ENCODE data around the gene CARMIL1. TPM values are rescaled to one million over a fixed set of nuclear protein-coding genes. Genes with fewer than 3 reads are reported as not detected.

Gene CARMIL1
- total and polyA plus RNA-seq, 2 of the 8 experiments (the other 6 are each of a cell fraction or from before 2014, with no cell fraction given), result 20.3 to 40.4 TPM

- no peak overlapping the region for H2BK12ac ChIP-seq (ENCODE audit: low read depth, low read length)
- H4K5ac ChIP-seq (ENCODE audit: insufficient read length, low read depth, low read length), result no peak overlapping the region
- H3K4me1 ChIP-seq (replicated peaks in 1 of 4; ENCODE audit: control insufficient read depth in 3 of 4, insufficient read depth in 4 of 4, low read length in 3 of 4), result no peaks in the 10 kb centered on the region
- no peak overlapping the region for H3K27ac ChIP-seq (ENCODE audit: low read depth, low read length)
- CTCF ChIA-PET (ENCODE audit: partially characterized antibody), result interaction anchor here (0.6 to 2.9 kb wide), 5 partner anchors 109 to 313 kb away, joined by 3 to 12 read pairs (median 3); no protein-coding TSS in a partner anchor
- no peak for DNase-seq (ENCODE audit: low read depth in 1 of 2, low spot score in 2 of 2)
- H3K4ac ChIP-seq (replicated peaks; ENCODE audit: insufficient read length, low read depth, low read length), result no peak overlapping the region
- H4K8ac ChIP-seq (ENCODE audit: extremely low read depth, insufficient read depth, low read length), result no peak overlapping the region
- H3K9me3 ChIP-seq (ENCODE audit: insufficient read depth in 2 of 2, low read depth in 1 of 2, low read length in 1 of 2), result no peaks in the 10 kb centered on the region
- H3K14ac ChIP-seq (ENCODE audit: insufficient read length), result no peak overlapping the region
- no peaks in the 10 kb centered on the region for H3K79me1 ChIP-seq (ENCODE audit: low read depth, low read length)
- H3K23me2 ChIP-seq (ENCODE audit: low read depth, low read length), result no peaks in the 10 kb centered on the region
- no peak overlapping the region for H2BK5ac ChIP-seq (ENCODE audit: low read depth, low read length)
- POLR2A ChIA-PET (ENCODE audit: partially characterized antibody), result interaction anchor here (0.7 kb wide), 1 partner anchor 16 kb away, joined by 3 read pairs; no protein-coding TSS in a partner anchor
- no peak overlapping the region for H2BK15ac ChIP-seq (ENCODE audit: low read length)
- H2AK5ac ChIP-seq (ENCODE audit: low read depth, low read length), result no peak overlapping the region
- H3K56ac ChIP-seq (replicated peaks; ENCODE audit: insufficient read length, low read depth, low read length), result no peak overlapping the region
- no peaks in the 10 kb centered on the region for H3K79me2 ChIP-seq (ENCODE audit: control insufficient read depth in 1 of 2, insufficient read depth in 2 of 2, low read length in 2 of 2)
- no peak overlapping the region for H3K4me2 ChIP-seq (ENCODE audit: insufficient read depth in 1 of 2, low read depth in 2 of 2, low read length in 2 of 2)
- FAIRE-seq, result no peak
- peaks cover 0 to 8% (median 3%) of the 10 kb centered on the region in 4 experiments; a peak in 3 of 8 replicates for H3K36me3 ChIP-seq (ENCODE audit: control insufficient read depth in 2 of 4, insufficient read depth in 4 of 4, low read length in 3 of 4)
- H4K20me1 ChIP-seq (replicated peaks in 1 of 2; ENCODE audit: control insufficient read depth in 1 of 2, insufficient read depth in 2 of 2, low read length in 2 of 2), result no peaks in the 10 kb centered on the region
- WGBS, 2 experiments (ENCODE audit: extremely low coverage in 1 of 2, insufficient coverage in 1 of 2, insufficient read length in 1 of 2, insufficient replicate concordance in 2 of 2, low coverage in 1 of 2, low lambda C conversion rate in 2 of 2, missing lambda C conversion rate in 1 of 2), result 92 to 100% methylated on average over 1 to 3 of the region's 3 CpGs
- no peak overlapping the region for H3K18ac ChIP-seq (ENCODE audit: extremely low read depth, low read length)
- no peak overlapping the region for H2AFZ ChIP-seq (ENCODE audit: low read length)
- H3K27me3 ChIP-seq (replicated peaks in 1 of 4; ENCODE audit: control insufficient read depth in 3 of 4, extremely low read depth in 1 of 4, insufficient read depth in 3 of 4, low read length in 3 of 4), result no peaks in the 10 kb centered on the region
- no peak overlapping the region for H2BK20ac ChIP-seq (ENCODE audit: low read length)
- no peak overlapping the region for H3K23ac ChIP-seq (ENCODE audit: insufficient read length)
- no peak overlapping the region for H3K9ac ChIP-seq (replicated peaks in 1 of 4; ENCODE audit: extremely low read depth in 1 of 4, low read depth in 3 of 4, low read length in 3 of 4)
- no peak overlapping the region for H3K4me3 ChIP-seq (ENCODE audit: extremely low read depth in 1 of 4, insufficient read depth in 2 of 4, low read depth in 3 of 4, low read length in 4 of 4)
- H4K91ac ChIP-seq (replicated peaks; ENCODE audit: insufficient read length, low read length), result no peak overlapping the region
- H2BK120ac ChIP-seq (replicated peaks; ENCODE audit: low read depth, low read length), result no peak overlapping the region
- TF ChIP-seq USF2 (IDR thresholded peaks at IDR 0.05; ENCODE audit: low read length), result no peak
These were observed 207.4 kb downstream of the CARMIL1 start for GRCh38 chr6:25486550-25486949.

All from H1 (cell line).